ENCODE data around the gene PCSK6.

- TF ChIP-seq, protein P1, sequence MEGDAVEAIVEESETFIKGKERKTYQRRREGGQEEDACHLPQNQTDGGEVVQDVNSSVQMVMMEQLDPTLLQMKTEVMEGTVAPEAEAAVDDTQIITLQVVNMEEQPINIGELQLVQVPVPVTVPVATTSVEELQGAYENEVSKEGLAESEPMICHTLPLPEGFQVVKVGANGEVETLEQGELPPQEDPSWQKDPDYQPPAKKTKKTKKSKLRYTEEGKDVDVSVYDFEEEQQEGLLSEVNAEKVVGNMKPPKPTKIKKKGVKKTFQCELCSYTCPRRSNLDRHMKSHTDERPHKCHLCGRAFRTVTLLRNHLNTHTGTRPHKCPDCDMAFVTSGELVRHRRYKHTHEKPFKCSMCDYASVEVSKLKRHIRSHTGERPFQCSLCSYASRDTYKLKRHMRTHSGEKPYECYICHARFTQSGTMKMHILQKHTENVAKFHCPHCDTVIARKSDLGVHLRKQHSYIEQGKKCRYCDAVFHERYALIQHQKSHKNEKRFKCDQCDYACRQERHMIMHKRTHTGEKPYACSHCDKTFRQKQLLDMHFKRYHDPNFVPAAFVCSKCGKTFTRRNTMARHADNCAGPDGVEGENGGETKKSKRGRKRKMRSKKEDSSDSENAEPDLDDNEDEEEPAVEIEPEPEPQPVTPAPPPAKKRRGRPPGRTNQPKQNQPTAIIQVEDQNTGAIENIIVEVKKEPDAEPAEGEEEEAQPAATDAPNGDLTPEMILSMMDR (IDR thresholded peaks at IDR 0.05), result no peak
- no peak for TF ChIP-seq POLR2A (IDR thresholded peaks at IDR 0.05)
These were observed 107.0 kb downstream of the PCSK6 start for GRCh38 chr15:101382544-101382943.
